Pulmonary artery endothelial cell (primary cell): ENCODE data around the gene DOCK1. TPM values are rescaled to one million over a fixed set of nuclear protein-coding genes. Genes with fewer than 3 reads are reported as not detected.

ENCODE experiments used
- DNase-seq: peaks from one replicate; pipeline ENCODE4 v3.0.0-alpha.2; 2011; ENCODE audit warnings: low read depth, low spot score
- total RNA-seq: library from RNA; depleted of rRNA; stranded (reverse); fragments of >200 nt; gene quantifications from 2 replicates; pipeline ENCODE4 v1.2.3, GENCODE V29; 2014

Gene DOCK1
- total RNA-seq, 1 donor from 2014 or later: 74.0 TPM

DNA sequence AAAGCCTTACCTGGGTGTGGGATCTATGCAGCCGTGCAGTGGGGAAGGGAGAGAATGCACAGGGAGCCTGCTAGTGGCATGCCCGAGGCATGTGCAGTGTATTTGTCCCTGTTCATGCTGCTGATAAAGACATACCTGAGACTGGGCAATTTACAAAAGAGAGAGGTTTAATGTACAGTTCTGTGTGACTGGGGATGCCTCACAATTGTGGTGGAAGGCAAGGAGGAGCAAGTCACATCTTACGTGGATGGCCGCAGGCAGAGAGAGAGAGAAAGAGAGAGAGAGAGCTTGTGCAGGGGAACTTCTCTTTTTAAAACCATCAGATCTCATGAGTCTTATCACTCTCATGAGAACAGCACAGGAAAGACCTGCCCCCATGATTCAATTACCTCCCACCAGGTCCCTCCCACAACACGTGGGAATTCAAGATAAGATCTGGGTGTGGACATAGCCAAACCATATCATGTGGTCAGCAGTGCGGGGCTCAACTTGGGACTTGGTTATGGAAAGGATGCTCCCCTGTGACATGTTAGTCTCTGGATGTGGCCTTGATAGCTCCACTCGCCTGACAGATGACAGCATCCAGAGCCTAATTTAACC, 128.9 kb downstream of the DOCK1 start:
- no peak for DNase-seq

DNA sequence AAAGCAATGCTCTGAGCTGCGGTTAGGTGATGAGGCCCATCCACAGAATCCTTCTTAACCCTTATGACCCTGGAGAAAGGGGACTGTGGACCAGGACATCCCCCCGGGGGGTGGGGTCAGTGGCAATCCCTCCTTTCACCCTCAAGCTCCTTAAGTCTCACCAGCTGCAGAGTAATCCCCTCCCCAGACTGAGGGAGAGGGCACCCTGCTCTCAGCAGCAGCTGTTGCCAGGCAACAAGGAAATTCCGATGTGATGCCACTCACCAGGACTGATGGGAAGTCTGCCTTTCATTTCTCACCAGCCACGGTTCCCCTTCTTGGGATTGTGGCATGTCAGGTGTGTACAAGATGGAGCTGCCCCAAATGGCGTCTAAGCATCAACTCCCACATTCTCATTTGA, 129.6 kb downstream of the DOCK1 start:
- no peak for DNase-seq

DNA sequence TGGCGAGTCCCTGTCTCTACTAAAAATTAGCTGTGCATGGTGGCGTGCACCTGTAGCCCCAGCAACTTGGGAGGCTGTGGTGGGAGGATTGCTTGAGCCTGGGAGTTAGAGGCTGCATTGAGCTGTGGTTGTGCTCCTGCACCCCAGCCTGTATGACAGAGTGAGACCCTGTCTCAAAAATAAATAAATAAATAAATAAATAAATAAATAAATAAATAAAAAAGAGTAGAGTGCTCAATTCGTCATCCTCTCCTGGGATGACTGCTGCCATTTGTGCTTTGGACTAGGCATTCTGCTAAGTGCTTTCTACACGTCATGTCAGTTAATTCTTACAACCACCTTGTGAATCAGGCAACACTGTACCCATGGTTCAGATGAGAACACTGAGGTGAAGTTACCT, 130.6 kb downstream of the DOCK1 start:
- no peak for DNase-seq

DNA sequence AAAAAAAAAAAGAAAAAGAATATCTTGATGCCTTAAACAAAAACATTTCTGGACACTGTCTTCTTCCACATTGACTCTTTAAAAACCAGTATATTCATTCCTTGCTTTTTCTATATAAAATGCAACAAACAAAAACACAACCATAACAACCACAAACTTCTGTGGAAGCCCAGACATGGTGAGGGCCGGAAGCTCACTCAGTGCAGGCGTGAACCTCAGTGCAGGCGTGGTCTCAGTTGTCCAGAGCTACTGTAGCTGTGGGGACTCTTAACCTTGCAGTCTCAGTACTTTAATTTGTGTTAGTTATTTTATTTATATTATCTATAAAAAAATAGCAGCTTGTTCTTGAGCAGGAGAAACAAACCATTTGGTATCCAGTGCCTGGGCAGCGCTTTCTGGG, 131.8 kb downstream of the DOCK1 start:
- no peak for DNase-seq

DNA sequence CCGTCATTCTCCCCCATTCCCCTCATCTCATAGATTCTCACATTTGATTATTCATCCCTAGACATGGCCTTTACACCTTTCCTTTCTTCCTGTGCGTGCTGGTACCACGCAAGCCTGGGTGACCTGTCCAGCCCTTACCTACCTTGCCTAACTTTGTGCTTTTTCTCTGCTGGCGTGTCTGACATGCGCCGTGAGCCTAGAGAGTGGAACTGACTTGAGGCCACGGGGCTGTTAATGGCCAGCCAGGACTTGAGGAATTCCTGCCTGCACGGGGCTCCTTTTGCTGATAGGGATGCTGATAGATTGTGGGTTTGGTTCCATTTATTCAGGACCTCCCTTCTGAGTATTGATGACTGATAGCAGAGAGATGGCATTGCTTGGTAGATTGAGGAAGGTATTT, 134.2 kb downstream of the DOCK1 start:
- no peak for DNase-seq

DNA sequence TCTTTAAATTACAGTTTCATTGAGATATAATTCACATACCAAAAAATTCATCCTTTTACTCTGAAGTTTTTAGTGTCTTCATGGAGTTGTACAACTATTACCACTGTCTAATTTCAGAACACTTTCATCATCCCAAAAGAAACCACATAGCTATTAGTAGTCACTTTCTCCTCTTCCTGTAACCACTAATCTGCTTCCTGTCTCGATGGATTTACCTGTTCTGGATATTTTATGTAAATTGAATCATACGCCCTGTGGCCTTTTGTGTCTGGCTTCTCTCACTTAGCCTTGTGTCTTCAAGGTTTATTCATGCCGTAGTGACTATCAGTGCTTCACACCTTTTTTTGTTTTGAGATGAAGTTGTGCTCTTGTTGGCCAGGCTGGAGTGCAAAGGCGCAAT, 135.5 kb downstream of the DOCK1 start:
- no peak for DNase-seq

DNA sequence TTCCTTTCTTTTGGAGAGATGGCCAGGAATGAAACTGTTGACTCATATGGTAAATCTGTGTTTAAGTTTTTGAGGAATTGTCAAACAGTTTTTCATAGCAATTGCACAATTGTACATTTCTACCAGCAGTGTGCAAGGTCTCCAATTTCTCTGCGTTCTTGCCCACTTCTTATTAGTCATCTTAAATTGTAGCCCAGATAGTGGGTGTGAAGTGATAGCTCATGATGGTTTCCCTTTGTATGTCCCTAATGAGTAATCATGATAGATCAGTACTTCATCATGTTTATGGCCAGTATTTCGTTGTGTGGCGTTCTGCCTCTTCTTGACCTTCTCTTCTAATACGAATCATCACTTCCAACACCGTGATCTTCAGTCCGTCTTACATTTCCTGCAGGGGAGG, 136.3 kb downstream of the DOCK1 start:
- no peak for DNase-seq

DNA sequence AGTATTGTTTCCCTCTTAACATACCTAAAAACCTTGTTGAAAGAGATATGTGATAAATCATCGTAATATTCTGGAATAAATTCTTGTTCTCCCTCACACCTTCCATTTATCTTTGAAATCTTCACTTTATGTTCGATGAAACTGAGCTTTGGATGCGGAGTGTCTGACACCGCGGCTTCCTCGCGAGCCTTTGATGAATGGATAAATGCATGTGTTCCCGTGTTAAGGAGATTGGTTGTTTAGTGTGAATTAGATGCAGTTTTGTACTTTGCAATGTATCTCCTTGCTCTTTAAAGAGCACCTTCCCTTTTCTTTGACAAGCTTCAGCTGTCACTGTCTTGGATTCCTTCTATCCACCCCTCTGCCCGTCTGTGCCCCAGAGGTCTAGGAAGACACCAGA, 138.1 kb downstream of the DOCK1 start:
- no peak for DNase-seq

DNA sequence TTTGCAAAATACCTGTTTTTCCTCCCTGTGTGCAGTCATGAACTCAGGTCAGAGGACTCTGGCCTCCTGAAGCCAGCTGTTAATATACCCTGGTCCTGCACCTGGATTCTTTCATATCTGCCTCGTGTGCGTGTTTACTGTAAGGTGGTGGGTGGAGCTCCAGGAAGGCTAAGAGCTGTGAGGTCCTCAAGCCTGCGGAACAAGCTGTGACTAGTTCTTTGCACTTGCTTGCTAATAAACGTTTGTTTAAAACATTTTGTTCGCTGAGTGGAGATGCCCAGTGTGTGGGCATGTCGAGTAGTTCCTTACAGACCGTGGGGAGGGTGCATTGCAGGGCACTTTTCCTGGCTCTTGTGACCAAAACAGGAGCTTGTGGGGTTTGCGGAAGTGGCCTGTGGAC, 139.0 kb downstream of the DOCK1 start:
- no peak for DNase-seq

DNA sequence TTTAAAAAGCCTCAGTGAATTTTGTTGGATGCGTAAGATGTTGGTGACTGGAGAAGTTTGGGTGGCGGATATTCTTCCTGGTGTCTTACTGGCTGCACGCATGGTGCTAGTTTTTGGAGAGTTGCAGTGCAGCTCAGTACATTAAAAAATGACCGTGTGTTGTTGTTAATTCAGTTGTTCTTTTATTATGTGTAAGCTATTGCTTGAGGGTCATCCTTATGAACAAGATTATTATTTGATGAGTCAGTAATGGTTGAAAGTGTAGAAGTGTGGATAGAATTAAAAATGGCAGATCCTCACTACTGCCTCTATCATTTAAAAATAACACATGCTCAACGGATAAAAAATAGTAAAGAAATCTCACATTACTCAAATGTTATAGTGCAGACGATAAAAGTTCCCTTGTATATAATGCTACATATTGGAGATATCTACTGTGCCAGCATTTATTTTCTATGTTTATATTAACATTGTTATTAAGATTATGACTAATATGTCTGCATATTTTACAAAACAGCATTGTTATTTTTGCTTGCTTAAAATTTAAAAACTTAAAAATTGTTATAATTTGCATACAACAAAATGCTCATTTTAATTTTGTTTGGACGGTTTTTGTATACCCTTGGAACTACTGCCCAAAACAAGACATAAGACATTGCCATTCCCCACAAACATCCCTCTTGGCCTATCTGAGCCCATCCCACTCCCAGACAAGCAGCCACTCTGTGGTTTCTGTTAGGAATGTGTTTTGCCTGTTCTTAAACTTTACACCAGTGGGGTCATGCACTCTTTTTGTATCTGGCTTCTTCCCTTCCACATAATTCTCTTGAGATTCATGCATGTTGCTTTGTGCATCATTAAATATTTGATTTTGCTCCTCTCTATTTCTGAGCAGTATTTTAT, 142.0 kb downstream of the DOCK1 start:
- no peak for DNase-seq

DNA sequence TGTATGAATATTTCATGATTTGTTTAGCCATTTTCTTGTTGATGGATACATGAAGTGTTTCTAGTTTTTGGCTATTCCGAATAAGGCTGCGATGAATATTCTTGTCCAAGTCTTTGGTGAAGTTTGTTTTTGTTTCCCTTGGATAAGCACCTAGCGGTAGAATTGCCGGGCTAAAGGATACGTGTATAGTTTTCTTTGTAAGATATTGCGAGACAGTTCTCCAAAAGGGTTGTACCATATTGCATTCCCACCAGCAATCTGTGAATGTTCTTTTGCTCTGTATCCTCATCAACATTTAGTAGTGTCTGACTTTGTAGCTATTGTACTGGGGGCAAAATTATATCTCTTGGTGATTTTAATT, 142.6 kb downstream of the DOCK1 start:
- no peak for DNase-seq

DNA sequence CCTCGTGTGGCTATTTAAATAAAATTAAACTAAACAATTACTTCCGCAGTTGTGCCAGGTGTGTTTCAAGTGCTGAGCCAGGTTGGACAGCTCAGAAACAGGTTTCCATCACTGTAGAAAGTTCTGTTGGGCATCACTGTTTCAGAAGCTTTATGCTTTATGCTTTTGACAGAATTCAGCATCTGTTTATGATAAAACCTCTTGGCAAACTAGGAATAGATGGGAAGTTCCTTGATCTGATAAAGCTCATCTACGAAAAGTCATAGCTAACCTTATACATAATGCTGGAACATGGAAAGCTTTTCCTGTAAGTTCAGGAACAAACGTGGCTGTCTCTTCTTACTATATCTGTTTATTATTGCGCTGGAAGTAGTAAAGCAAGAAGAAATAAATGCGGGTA, 143.4 kb downstream of the DOCK1 start:
- DNase-seq: no peak

DNA sequence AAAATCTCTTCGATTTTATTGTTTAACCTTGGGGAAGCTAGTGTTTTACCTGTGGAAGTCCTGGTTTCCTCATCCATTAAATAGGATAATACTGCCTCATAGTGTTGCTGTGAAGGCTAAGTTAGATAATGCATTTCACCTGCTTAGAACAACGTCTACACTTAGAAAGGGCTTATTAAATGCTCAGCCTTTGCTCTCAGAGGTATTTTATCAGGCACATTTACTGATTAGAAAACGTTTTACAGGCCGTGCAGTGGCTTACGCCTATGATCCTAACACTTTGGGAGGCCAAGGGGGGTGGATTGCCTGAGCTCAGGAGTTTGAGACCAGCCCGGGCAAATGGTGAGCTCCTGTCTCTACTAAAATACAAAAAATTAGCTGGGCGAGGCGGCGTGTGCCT, 146.8 kb downstream of the DOCK1 start:
- no peak for DNase-seq

DNA sequence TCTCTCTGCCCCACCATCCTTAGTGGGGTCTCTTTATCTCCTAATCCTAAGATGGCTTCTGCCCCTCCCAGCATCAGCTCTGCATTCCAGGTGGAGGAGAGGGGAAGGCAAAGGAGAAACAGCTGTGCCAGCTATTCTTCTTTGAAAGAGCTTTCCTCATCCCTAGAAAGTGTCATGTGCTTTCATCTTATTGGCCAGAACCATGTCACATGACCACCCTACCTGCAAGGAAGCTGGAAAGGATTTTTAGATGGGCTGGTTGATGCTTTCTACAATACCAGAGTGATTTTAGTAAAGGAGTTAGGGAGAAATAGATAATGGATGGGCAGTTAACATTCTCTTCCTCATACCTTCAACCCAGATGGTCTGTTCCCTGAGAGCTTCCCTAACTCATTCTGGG, 150.0 kb downstream of the DOCK1 start:
- DNase-seq: no peak

DNA sequence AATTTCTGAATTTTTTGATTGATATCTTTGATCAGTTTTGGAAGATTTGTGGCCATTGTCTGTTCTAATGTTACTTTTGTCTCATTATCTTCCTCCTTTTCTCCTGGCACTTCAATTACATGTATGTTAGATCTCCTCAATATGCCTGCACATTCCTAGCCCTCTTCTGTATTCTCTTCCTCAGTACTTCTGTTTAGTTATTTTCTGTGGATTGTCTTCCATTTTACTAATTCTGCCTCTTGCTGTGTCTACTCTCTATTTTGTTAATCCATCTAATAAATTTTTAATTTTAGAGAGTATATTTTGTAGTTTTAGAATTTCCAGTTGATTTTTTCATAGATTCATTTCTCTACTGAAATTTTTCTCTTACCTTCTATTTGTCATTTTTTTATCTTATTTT, 154.1 kb downstream of the DOCK1 start:
- no peak for DNase-seq

DNA sequence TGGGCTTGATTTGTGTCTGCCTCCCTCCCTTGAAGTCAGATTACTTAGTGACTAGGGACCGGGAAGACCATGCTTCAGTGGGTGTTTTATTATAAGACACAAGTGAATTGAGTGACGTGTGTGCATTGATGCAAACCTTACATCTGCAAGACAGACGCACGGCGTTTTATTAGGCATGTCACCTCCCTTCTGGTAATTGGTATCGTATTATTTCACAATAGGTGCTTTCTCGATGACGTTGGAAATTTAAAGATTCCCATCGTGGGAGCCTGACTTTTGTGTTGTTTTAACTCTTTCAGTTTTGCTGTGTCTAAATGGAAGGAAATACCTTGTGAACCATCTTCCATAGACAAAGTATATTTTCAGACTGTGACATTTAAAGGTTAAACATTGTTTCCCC, 158.5 kb downstream of the DOCK1 start:
- no peak for DNase-seq

DNA sequence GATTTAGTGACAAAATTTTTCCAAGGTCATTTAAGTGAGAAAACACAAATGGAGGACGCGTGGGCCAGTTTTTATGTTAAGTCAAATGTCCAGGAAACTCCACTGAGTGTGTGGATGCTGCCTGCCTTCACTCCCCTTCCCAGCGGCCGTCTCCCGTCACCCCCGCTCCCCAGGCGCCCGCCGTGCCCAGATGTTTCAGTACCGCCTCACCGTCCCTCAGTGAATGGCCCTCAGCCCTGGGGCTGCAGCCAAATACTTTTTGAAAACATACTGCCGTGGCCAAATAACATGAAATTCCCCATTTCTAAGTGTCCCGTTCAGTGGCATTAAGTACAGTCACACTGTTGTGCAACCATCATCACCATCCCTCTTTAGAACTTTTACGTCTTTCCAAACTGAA, 159.2 kb downstream of the DOCK1 start:
- no peak for DNase-seq

DNA sequence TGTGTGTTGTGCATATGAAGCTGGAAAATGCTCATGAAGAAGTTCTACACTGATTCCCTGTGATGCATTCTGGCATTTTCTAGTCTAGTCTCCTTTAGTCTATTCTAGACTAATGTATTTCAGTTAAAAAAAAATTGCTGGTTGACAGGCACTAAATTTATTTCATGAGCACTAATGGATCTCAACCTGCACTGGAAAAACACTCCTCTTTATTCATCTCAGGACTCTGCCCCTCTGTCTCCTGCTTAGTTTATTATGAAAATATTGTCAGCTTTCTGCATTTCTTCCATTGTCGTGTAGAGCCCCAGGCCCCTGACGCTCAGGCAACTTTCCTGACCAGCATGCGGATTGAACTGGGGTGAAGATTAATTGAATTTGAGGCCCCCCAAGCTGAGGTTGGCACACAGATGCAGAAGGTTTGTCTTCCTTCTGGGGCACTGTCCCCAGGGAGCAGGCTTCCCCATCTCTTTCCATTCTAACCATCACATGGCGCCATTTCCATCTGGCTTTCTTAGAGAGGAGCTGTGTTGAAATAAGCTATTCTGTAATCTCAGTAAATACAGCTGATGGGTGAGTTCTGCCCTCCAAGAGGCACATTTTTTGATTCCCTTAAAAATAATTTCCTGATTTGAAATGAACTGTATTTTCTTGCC, 162.4 kb downstream of the DOCK1 start:
- DNase-seq: no peak

DNA sequence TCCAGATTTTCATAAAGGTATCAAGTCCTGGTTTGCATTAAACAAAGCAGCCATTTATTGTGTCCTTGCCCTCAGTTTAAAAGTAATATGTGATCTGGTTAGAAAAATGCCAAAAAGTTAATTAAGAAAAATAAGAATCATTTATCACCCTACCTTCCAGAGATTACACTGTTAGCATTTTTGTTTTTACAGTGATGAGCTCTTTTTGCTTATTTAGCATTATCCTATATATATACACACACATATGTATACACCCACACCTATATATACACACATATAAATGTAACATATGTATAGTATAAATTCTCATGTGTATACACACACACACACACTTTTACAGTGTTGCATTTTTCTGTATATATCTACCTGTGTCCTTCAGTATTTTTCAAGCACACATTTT, 163.3 kb downstream of the DOCK1 start:
- DNase-seq: no peak

DNA sequence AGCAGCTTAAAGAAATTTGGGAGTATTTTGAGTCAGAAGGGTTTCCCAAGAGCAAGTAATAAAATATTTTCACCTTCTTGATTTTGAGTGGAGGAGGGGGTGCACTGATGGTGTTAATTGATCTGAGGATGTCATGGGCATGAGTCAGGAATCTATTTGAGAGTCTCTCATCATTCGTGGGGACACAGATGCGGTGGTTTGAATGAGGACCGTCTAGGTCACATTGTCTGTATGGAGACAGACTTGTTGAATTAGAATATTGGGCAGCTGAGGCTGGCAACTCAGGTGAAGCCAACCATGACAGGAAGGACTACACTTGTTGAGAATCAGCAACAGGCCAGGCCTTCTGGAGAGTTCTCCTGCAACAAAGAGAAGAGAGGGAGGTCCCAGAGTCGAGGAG, 164.2 kb downstream of the DOCK1 start:
- no peak for DNase-seq

DNA sequence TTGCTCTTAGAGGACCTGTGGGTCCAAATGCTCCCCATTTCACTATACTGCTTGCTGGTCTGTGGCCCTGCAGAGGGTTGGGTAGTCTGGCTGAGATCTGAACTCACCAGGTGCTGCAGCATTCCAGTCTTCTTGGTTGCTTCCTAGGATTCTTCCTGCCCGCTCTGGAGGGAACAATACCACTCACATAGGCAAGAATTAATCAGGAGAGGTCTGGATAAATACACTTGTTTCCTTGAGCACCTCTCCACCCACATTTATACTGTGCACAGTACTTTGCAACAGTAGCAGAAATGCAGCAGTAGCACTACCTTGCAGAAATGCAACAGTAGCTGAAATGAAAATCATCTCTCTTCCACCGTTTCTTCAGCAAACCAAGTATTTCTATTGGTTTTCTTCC, 165.9 kb downstream of the DOCK1 start:
- no peak for DNase-seq

DNA sequence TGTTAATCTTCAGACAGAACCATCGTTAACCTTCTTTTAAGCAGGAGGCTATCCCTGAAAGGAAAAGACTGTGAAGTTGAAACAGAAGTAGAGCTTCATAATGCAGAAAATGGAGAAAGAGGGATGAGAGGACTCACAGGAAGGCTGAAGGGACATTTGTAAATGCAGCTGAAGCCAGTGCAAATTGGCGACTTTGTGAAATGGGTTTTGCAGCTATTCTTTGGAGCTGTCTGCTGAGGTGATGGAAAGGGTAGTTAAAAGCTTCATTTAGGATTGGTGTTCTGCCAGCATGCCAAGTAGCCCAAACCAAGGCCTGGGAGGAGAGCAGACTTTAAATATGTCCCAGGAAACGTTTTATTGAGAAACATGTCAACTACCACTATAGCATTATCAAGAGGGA, 168.4 kb downstream of the DOCK1 start:
- DNase-seq: no peak

DNA sequence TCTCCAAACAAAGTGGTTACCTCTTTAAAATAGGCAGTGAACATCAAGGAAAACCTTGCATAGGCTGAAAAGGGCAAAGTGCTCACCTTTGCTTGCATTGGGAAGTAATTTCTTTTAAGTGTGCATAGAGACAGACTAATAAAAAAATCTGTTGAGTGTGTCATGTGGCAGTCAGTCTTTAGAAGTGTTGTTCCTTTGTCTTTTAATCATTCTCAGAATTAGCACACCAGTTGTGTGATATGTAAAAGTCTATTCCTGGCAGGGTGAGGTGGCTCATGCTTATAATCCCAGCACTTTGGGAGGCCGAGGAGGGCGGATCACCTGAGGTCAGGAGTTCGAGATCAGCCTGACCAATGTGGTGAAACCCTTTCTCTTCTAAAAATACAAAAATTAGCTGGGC, 174.2 kb downstream of the DOCK1 start:
- no peak for DNase-seq
